Lung (tissue), 12 donors: Measurements from ENCODE around the gene GDF15. TPM values are rescaled to one million over a fixed set of nuclear protein-coding genes. Genes with fewer than 3 reads are reported as not detected.
"Not testable (repeated sequence)": the region's sequence is repeated elsewhere in the genome, so short reads cannot be mapped to it uniquely, and the experiment has no call there.

Source experiments
- ATAC-seq: fragments of 200-7000 bp; cut with Tn5 transposase; one replicate; pipeline ENCODE4 v1.9.1; 2020; ENCODE audit warnings: moderate number of reproducible peaks; ENCODE audit not compliant: insufficient read depth, low FRiP score
- DNase-seq, 3 donors: peaks; one replicate each; pipeline ENCODE4 v3.0.0-alpha.2; 2013 to 2017
- H3K27ac ChIP-seq, 2 donors: one replicate each; pipeline ENCODE4 v1.5.1; 2013; ENCODE audit warnings: mild to moderate bottlenecking in 2 of 2, moderate library complexity in 2 of 2, control low read depth in 1 of 2, inconsistent platforms in 1 of 2, low read depth in 1 of 2, low read length in 1 of 2
- H3K27me3 ChIP-seq, 3 donors: one replicate each; pipeline ENCODE4 v1.5.1; 2013; ENCODE audit warnings: low read length in 2 of 3; ENCODE audit not compliant: control insufficient read depth in 3 of 3, insufficient read depth in 3 of 3
- H3K36me3 ChIP-seq, 4 donors: one replicate each; pipeline ENCODE4 v1.5.1; 2013; ENCODE audit warnings: low read length in 4 of 4, mild to moderate bottlenecking in 1 of 4, moderate library complexity in 1 of 4; ENCODE audit not compliant: control insufficient read depth in 4 of 4, insufficient read depth in 4 of 4
- H3K4me1 ChIP-seq, 5 donors: one replicate each; pipeline ENCODE4 v1.5.1; 2013; ENCODE audit warnings: low read length in 5 of 5, mild to moderate bottlenecking in 2 of 5, moderate library complexity in 1 of 5; ENCODE audit not compliant: control insufficient read depth in 5 of 5, insufficient read depth in 5 of 5
- H3K4me3 ChIP-seq: one replicate; pipeline ENCODE4 v1.5.1; 2013; ENCODE audit warnings: mild to moderate bottlenecking, control low read depth, moderate library complexity
- H3K9ac ChIP-seq, 2 donors: one replicate each; pipeline ENCODE4 v1.5.1; 2013; ENCODE audit warnings: low read length in 2 of 2, control low read depth in 1 of 2; ENCODE audit not compliant: insufficient read depth in 1 of 2
- H3K9me3 ChIP-seq, 4 donors: one replicate each; pipeline ENCODE4 v1.5.1; 2013; ENCODE audit warnings: low read length in 3 of 4, mild to moderate bottlenecking in 1 of 4, moderate library complexity in 1 of 4; ENCODE audit not compliant: control insufficient read depth in 4 of 4, insufficient read depth in 3 of 4
- CTCF ChIP-seq: IDR thresholded peaks from 2 replicates; pipeline ENCODE4 v1.5.1; 2012; ENCODE audit warnings: mild to moderate bottlenecking; ENCODE audit errors: control extremely low read depth, extremely low read depth
- WGBS, 2 donors: extraction: QIAGEN DNeasy Blood & Tissue Kit; methylation state at CpG; one replicate each; pipeline ENCODE4 v1.1.7; 2013; 5-methylcytosine and 5-hydroxymethylcytosine counted together
- polyA plus RNA-seq, 2 donors: library from polyadenylated mRNA; stranded (reverse); fragments of 200-250 nt; gene quantifications; one replicate each; pipeline ENCODE4 v1.2.1, GENCODE V29; 2013
- total RNA-seq, 2 donors: library from RNA; depleted of rRNA in 1 of 2; stranded (reverse); fragments of >200 nt in 1 of 2; gene quantifications; one replicate each; pipeline ENCODE4 v1.2.1, GENCODE V29; 2014 to 2021
- donor health status: control.
- donor health status: control.
- donor health status: Bipolar disorder and iron deficiency.
- donor health status: healthy.
- donor health status: DM: yes; HTN: yes; CAD: no.

Gene GDF15
- total and polyA plus RNA-seq, 4 donors, result 45.4 to 119 (median 56.8) TPM

- H3K27ac ChIP-seq, result peak overlapping the region in 1 of 2 donors; percentile 44
- H3K9me3 ChIP-seq, result no peaks in the 10 kb centered on the region
- no peak for TF ChIP-seq CTCF
- H3K27me3 ChIP-seq, result peaks cover 0 to 3% (median 3%) of the 10 kb centered on the region in 3 donors
- H3K4me1 ChIP-seq, result peaks cover 0 to 5% (median 0%) of the 10 kb centered on the region in 5 donors
- no peak overlapping the region for H3K9ac ChIP-seq
- no peaks in the 10 kb centered on the region for H3K36me3 ChIP-seq
- no peak overlapping the region for H3K4me3 ChIP-seq
- DNase-seq (no peak), ATAC-seq (no peak)
- WGBS, 2 donors, result 77 to 83% methylated on average over 3 of the region's 3 CpGs
Observed at GRCh38 chr19:18380843-18381242, 5.1 kb upstream of the GDF15 start.

- not testable (repeated sequence) for H3K9me3 ChIP-seq, H3K27ac ChIP-seq, H3K4me3 ChIP-seq, H3K27me3 ChIP-seq, ATAC-seq, H3K9ac ChIP-seq, H3K36me3 ChIP-seq, DNase-seq
- WGBS, 2 donors, result 94 to 95% methylated on average over 11 of the region's 11 CpGs
- H3K4me1 ChIP-seq, result peaks cover 0 to 12% (median 4%) of the 10 kb centered on the region in 5 donors
Observed at GRCh38 chr19:18383622-18384021, 2.3 kb upstream of the GDF15 start.

- Histone ChIP-seq H3K4me3 (no peak overlapping the region), H3K27me3 (peaks cover 0 to 11% (median 3%) of the 10 kb centered on the region in 3 donors), H3K9ac (no peak overlapping the region), H3K9me3 (peaks cover 0 to 6% (median 0%) of the 10 kb centered on the region in 4 donors), H3K36me3 (peaks cover 0 to 10% (median 0%) of the 10 kb centered on the region in 4 donors), H3K4me1 (peaks cover 0 to 13% (median 4%) of the 10 kb centered on the region in 5 donors), H3K27ac (no peak overlapping the region)
- TF ChIP-seq CTCF, result no peak
- ATAC-seq, result no peak
- DNase-seq, result no peak
- 76 to 82% methylated on average over 7 of the region's 7 CpGs for WGBS, 2 donors
Observed at GRCh38 chr19:18384775-18385174, 1.2 kb upstream of the GDF15 start.

GRCh38 chr19:18385359-18385674 is 641 bp upstream of the GDF15 start:
- peak overlapping the region in 1 of 2 donors; percentile 37 for H3K27ac ChIP-seq
- H3K27me3 ChIP-seq, result peaks cover 0 to 11% (median 3%) of the 10 kb centered on the region in 3 donors
- no peak overlapping the region for H3K9ac ChIP-seq
- H3K9me3 ChIP-seq, result peaks cover 0 to 6% (median 0%) of the 10 kb centered on the region in 4 donors
- H3K4me1 ChIP-seq, result peaks cover 0 to 11% (median 4%) of the 10 kb centered on the region in 5 donors
- peaks cover 0 to 10% (median 0%) of the 10 kb centered on the region in 4 donors for H3K36me3 ChIP-seq
- no peak for TF ChIP-seq CTCF
- DNase-seq (no peak), ATAC-seq (no peak)
- 94% methylated on average over 3 of the region's 3 CpGs for WGBS, 2 donors
- no peak overlapping the region for H3K4me3 ChIP-seq
